CD4-positive, alpha-beta T cell treated with Interleukin-4 for 4 hours (primary cell): ENCODE results near the gene SPOCD1.

Experiments used
- DNase-seq: peaks from one replicate; pipeline ENCODE4 v3.0.0-alpha.2; 2020

The SPOCD1 gene

DNA sequence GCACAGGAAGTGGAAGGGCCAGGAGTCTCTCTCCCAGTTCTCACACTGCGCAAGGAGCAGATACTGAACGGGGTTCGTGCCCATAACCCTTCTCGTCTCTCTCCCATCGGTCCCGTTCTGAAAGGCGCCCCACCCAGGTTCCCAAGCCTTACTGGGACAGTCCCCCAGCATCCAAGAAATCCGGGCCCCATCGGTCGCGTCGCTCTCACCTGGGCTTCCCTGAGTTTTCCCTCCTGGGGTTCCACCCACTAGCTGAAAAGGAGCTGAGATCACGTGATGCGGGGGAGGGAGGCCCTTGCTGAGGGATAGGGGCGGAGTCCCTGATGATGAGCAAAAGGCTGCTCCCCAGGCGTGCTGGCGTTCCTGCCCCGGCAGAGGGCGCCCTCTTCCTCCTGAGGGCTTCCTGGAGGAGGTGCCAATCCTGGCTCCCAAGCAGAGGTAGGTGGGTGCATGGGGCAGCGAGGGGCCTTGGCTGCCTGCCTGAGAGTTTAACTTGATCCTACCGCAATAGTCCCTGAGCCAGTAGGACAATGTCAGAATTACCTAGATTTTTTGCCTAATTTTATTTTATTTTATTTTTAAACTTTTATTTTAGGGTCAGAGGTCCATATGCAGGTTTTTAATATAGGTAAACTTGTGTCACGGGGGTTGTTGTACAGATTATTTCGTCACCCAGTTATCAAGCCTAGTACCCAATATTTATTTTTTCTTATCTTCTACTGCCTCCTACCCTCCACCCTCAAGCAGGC lies at the start of gene SPOCD1:
Gene SPOCD1, minus strand, starts transcription at position 271 of the 749 bp plus-strand sequence. CDS start 689 bp downstream, outside the sequence.
- peak; percentile 78 for DNase-seq

DNA sequence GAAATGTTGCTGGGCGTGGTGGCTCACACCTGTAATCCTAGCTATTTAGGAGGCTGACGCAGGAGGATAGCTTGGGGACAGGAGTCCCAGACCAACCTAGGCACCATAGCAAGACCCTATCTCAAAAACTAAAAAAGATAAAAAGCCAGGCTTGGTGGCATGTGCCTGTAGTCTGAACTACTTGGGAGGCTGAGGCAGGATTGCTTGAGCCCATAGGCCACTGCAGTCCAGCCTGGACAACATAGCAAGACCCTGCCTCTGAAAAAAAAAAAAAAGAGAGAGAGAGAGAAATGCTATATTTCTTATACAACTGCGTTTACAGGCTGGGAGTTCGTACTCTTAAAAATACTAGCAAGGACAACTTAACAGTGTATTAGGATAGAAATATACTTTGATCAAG lies 46.2 kb upstream of the SPOCD1 start:
- no peak for DNase-seq

DNA sequence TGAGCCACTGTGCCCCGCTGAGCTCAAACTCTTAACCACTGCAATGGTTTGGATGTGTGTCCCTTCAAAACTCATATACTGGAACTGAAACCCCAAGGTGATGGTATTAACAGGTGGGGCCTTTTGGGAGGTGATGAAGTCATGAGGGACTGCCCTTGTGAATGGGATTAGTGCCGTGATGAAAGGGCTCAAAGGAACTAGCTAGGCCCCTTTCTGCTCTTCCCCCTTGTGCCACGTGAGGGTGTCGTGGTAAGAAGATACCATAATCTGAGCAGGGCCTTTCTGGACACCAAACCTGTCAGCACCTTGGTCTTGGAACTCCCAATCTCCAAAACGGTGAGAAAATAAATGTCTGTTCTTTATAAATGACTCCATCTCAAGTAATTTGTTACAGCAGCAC lies 45.5 kb upstream of the SPOCD1 start:
- DNase-seq = no peak

DNA sequence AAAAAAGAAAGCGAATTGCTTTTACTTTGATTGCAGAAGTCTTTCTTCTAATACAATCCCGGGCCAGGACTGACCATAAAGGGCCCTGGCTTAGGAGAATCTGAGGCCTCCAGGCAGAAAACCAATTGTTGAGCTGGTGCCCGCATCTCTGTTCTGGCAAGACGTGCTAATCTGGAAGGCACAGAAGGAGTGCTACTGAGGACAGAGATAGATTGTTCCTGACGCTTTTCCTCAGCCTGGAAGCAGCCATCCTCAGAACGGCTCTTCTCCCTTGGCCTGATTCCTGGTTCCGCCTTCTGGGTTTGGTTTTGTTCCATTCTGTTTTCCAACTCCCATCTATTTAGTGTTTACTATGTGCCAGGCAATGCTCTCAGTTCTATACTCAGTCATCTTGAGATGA lies 44.8 kb upstream of the SPOCD1 start:
- DNase-seq = no peak

DNA sequence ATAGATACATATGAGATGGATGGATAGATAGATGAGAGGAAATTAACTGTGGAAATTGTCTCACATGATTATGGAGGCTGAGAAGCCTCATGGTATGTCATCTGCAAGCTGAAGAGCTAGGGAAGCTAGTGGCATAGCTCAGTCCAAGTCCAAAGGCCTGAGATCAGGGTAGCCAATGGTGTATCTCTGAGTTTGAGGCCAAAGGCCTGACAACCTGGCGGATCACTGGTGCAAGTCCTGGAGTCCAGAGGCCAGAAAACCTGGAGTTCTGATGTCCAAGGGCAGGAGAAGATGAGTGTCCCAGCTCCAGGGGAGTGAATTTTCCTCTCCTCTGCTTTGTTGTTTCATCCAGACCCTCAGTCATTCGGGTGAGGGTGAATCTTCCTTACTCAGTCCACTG lies 43.9 kb upstream of the SPOCD1 start:
- no peak for DNase-seq

DNA sequence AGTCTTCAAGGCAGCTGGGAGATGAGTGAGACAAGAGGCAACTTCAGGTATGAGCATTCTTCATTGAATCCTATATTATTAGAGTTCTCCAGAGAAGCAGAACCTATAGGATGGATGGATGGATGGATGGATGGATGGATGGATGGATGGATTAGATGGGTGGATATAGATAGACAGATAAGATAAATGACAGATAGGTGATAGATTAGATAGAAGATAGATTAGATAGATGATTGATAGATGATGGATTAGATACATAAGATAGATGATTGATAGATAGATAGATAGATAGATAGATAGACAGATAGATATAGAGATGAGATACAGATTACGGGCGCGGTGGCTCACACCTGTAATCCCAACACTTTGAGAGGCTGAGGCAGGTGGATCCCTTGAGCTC lies 43.2 kb upstream of the SPOCD1 start:
- DNase-seq = no peak

DNA sequence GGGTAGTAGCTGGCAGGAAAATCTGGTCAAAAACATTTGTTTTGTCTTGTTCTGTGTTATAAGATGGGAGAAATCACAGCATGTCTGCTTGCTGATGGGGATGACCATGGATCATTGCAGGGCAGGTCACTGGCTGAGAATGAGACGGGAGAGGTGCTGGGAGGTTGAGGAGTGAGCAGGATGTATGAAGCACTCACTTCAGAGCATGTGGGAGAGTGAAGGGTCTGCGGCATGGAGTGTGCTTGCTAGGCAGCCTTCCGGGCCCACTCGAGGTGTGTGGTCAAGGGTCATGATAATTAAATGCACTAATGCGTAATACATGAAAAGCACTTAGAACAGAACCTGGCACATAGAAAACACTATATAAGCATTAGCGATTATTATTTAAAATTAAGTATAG lies 42.0 kb upstream of the SPOCD1 start:
- no peak for DNase-seq

DNA sequence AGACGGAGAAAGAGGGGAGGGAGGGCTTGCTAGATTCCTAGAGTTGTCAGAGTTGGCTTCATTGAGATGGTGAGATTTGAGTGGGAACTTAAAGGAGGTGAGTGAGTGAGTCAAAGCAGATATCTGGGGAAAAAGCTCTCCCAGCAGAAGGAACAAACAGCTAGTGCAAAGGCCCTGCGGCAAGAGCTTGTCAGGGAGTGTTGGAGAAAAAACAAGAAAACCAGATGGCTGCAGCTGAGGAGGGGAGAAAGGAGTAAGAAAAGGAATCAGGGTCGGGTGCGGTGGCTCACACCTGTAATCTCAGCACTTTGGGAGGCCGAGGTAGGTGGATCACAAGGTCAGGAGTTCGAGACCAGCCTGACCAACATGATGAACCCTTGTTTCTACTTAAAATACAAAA lies 40.3 kb upstream of the SPOCD1 start:
- no peak for DNase-seq

DNA sequence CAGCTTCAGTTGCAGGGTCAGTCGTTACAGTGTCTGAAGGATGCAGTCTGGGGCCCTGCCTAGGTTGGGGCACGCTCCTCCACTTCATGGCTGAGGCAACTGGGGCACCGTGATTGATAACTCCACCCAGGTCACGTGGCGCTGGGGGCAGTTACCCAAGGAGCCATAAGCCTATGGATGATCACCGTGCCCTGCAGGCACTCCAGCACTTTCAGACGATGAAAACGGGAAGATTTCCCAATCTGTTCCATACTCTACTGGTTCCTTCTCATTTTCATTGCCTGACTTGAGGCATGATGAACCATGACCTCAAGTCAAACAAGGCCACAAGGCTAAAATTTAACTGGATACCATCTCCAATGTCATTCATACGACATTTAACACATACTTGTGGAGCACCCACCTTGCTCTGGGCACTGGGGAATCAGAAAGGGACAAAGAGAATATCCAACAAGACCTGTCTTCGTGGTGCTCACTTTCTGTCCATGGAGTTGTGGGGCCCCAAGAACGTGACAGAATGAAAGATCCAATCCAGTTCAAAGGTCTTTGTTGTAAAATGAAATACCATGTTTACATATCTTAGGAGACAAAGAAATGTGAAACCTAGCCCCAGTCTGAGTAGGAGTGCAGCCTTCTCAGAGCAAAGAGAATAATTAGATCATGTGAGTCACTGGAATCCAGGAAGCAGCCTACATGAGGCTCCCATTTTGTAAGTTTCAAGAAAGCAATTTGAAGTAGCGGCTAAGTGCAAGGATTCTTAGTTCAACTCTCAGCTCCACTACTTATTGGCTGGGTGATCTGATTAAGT lies 39.4 kb upstream of the SPOCD1 start:
- no peak for DNase-seq

DNA sequence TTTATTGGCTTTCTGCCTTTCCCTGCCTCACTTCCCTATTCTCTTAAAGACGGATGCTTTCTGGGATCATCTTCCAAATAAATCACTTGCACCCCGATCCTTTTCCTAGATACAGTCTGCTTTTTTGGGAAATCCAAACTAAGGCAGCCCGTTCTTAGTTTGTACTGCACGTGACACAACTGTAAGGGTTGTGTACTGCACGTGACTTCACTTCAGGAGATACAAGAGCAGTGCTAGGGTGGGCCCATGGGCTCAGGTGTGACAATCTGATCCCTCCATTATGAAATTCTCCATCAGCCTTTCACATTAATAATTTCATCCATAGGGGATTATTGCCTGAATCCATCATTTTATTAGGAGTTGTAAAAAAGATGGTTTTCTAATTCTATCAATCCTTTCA lies 33.8 kb upstream of the SPOCD1 start:
- no peak for DNase-seq

DNA sequence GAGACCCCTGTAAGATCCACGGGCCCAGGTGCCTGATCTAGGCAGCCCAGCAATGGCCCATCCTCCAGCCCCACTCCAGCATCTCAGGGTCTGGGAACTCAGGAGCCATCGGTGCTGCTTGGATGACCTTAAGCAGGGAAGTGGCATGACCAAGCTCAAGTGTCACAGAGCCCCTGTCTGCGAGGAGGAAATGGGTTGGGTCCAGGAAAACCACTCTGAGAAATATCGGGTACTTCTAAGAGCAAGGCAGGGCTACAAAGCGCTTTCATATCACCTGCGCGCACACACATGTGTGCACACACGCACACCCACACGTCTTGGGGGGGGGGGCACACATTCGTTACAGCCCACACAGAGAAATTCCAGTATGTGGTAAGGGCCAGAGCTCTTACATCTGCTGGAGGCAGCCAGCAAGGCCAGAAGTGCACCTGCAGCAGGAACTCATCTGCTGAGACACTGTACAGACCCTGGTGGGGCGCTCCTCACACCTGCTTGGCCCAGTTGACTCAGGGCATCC lies 32.6 kb upstream of the SPOCD1 start:
- peak; percentile 56 for DNase-seq

DNA sequence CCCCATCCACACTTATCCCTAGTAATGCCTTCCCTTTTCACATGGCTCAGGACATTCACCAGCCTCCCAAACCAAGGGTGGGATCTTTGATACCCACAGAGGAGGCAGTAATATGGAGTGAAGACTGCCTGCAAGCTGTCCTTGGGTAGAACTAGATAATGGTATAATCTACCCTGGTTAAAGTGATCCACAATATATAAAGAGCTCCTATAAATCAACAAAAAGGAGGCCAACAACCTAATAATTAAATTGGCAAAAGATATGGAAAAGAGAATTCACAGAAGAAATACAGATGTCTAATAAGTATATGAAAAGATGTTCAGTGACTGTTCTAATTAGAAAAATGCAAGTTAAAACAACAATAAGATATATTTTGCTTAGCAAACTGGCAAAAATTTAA lies 30.7 kb upstream of the SPOCD1 start:
- DNase-seq = no peak

DNA sequence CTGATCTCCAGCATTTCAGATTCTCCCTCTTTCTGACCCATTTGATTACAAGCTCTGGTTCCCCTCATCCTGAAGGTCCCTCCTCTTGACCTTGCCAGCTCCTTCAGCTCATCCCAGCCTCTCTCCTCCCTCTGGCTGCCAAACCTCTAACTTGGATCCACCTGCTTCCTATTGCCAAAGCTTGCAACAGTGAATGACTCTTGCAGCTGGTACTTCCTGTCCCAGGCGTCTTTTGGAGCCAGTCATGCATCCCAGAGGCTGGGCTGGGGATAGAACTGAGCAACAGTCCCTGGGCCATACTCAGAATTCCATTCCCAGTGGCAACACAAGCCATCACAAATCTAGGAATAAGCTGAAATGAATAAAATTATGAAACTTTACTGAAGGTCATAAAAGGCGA lies 27.7 kb upstream of the SPOCD1 start:
- DNase-seq = no peak

DNA sequence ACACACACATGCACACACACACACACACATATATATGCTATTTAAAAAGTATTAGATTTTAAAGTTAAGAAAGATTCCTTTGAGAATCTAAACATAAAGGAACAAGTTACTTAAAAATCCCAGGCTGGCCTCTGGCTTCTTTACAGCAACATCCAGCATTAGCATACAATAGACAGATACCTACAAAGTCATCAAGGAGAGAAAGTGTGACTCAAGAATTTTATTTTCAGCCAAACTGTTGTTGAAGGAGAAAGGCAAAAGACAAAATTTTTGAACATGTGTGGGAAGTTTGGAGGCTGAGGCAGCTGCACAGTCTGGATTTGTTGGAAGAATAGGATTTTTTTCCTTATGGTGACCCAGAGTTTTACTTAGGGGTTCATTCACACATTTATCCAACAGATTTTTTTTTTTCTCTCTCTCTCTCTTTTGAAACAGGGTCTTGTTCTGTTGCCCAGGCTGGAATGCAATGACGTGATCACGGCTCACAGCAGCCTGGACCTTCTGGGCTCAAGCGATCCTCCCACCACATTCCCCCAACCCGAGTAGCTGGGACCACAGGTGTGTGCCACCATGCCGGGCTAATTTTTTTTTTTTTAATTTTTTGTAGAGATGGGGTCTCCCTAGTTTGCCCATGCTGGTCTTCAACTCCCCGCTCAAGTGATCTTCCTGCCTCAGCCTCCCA lies 24.0 kb upstream of the SPOCD1 start:
- DNase-seq = no peak

DNA sequence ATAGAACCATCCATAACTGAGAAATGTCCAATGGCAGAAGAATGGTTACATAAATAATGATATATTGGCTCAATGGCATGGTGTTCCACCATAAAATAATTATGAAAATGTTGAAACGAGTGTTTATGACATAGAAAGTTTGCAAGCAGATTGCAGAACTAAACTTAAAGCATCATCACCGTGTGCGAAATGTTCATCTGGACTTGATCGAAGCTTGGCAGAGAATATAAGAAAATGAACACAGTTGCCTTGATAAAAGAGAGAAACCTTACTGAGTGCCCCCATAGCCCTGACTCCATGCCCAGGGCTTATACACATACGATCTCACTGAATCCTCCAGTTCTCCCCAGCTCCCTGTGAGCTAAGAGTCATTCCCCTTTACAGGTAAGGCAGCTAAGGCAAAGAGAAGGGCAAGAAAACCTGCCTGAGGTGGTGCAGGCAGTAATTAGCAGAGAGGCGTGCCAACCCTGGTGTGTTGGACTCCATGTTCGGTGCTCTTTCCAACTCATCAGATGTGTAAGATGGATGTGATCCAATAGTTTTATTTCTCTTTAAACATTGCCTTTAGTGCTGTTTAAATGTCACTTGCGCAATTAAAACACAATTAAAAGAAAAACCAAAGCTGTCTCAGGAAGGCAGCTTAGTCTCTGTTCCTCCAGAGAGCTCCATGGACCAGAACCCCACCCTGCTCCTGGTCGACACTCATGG lies 21.8 kb upstream of the SPOCD1 start:
- DNase-seq = no peak

DNA sequence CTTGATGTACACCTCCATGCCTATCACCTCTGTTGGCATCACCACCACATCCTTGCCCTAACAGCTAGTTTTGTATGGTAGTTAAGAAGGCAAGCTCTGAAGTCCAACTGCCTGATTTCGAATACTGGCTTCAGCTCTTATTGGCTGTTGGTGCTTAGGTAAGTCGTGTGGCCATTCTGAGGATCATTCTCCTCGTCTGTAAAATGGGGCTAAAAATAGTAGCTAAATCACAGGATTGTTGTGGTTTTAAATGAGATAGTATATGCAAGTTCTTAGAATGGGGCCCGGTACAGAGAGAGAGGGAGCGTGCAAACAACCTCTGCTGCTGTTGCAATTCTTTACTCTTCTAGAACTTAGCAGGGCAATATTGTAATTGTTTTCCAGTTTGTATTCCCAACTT lies 20.8 kb upstream of the SPOCD1 start:
- DNase-seq = no peak

DNA sequence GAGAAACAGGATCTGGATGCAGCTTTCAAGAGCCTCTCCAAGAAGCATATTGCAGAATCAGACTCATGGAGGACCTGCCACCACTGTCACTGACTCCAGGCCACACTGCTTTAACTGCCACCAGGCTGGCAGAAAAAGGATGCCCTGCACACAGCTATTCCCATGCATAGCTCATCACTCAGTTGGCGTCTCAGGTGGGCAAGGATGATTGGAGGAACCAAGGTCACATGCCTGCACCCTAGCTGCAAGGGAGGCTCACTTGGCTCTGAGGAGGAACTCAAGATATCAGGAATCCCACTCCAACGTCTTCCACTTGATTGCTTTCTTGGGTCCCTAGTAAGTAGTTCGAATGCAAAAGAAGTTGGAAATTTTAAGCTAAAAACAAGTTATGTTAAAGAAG lies 19.6 kb upstream of the SPOCD1 start:
- DNase-seq = no peak

DNA sequence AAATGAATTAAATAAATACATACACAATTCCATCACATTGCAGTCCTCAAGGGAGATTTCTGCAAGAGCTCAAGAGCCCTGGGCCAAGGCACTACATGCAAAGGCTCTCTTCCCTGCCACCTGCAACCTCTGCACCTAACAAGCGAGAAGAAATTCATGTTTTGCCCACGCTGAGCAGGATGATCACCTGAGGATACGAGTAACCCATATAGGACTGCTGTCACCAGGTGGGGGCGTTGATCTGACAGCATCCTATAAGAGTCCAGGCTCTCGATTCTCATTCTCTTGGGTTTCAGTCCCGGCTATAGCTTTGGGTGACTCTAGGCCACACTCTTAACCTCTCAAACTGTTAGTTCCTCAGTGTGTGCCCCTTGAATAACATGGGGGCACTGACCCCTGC lies 18.7 kb upstream of the SPOCD1 start:
- peak; percentile 15 for DNase-seq

DNA sequence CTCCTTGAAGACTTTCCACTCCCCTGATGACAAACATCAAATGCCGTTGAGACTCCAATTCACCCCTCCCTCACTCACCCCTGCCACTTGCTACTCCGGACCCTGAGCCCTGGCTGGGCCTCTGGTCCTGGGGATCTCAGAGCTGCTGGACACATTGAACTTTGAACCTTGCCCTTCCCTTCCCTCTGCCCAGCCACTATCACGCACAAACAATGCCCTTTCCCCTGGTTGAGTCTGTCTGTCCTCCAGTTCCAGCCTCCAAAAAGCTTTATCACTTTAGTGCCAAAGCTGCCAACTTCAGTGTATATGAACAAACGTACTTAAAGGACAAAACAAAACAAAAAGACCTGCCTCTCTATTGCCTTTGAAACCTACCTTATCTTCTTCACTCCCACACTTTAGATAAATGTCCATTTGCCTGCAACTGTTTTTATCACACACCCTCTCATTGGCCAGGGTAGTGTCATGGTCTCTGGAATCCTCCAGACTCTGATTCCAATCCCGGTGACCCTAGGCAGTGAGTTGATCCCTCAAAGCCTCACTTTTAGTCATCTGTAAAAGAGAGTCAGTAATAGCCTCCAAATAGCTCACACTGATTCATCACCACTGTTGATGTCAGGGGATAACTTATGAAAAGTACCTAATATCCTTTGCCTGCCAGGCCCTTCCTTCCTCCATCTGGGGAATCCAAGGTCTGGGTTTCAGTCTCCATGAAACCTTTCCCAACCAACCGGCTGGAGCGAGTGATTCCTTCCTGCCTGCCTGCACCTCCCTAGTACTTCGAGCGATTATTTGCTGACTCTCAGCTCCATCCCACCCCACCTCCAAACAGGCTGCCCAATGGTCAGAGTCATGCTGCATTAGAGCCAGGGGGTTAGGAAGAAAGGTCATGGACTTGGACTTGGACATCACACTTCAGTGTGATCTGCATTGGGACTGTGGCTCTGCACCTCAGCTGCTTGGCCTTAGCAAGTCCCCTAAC lies 15.9 kb upstream of the SPOCD1 start:
- no peak for DNase-seq

DNA sequence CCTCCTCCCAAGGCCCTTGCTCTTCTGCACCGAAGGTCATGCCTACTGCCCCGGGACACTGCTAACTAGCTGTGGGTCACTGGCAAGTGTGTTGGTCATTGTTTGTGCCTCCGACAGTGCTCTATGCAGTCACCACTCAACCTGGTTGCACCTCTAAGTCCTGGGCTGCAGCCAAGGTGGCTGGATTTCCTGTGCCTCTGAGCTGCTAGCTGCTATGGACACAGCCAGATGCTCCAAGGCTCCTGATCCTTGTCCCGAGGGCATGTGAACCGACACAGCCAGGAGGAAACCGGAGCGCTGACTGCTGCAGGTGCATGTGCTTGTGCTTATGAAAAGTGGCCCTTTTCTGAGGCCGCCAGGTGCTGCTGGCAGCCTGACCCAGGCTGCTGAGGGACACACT lies 14.7 kb upstream of the SPOCD1 start:
- DNase-seq = no peak

DNA sequence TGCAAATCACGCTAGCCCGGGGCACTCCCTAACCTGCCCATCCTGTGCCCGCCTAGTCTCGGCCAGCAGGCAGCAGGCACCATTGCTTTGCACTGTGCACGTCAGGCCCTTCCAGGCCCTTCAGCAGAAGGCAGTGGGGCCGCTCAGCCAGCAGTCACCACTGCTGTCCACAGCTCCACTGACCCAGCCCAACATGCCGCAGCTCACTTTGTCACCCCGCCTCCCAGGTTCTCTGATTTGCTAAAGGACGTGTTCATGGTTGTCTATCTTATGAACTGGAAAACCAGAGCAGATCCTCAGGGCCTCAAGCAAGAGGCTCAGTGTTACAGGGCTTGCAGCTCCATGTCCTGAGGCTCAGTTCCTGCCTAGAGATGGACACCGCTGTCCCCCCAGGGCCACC lies 14.2 kb upstream of the SPOCD1 start:
- DNase-seq = no peak
